HEK293 (cell line): ENCODE data around the gene DDB1.

Source experiments
- CTCF ChIA-PET: fragments of 350-600 bp; formaldehyde crosslinking; extraction: SDS; loops from one replicate; lab custom pipeline; 2021; ENCODE audit warnings: antibody characterized with exemption; lab: Yijun Ruan, JAX
- POLR2A ChIA-PET: fragments of 300-600 bp; formaldehyde crosslinking; extraction: SDS; loops from one replicate; lab custom pipeline; 2020; ENCODE audit warnings: antibody characterized with exemption, inconsistent platforms; lab: Yijun Ruan, JAX
- H3K27ac ChIP-seq: fragments of 200-500 bp; sonication (Bioruptor generic); 2 replicates; pipeline ENCODE4 v1.5.1; 2014; ENCODE audit warnings: low read depth, low read length, control low read depth, inconsistent platforms; ENCODE audit errors: extremely low read depth
- H3K36me3 ChIP-seq, 2 experiments: fragments of 200-500 bp in 1 of 2; sonication (Bioruptor generic) in 1 of 2; 1 replicate in 1 of 2; 2 replicates in 1 of 2; pipeline ENCODE4 v1.5.1; 2014 to 2017; ENCODE audit warnings: inconsistent platforms in 2 of 2, low read length in 2 of 2; ENCODE audit not compliant: control insufficient read depth in 2 of 2, insufficient read depth in 1 of 2
- H3K4me1 ChIP-seq: fragments of 200-500 bp; sonication (Bioruptor generic); 2 replicates; pipeline ENCODE4 v1.5.1; 2014; ENCODE audit warnings: mild to moderate bottlenecking, low read length, inconsistent platforms; ENCODE audit not compliant: control insufficient read depth, insufficient read depth
- H3K4me3 ChIP-seq: 2 replicates; pipeline ENCODE4 v1.5.1; 2011; ENCODE audit warnings: low read depth, mild to moderate bottlenecking, control low read depth, low read length, moderate library complexity
- H3K9me3 ChIP-seq: fragments of 200-500 bp; sonication (Bioruptor generic); 2 replicates; pipeline ENCODE4 v1.5.1; 2014; ENCODE audit warnings: low read depth, low read length, inconsistent platforms; ENCODE audit not compliant: control insufficient read depth, insufficient read depth
- GLI4 ChIP-seq: fragments of 450-650 bp; formaldehyde crosslinking; IDR thresholded peaks from 2 replicates; pipeline ENCODE4 v1.5.1; 2016; ENCODE audit warnings: missing biosample characterization, missing genetic modification characterization
- GLIS2 ChIP-seq: fragments of 450-650 bp; formaldehyde crosslinking; IDR thresholded peaks from 2 replicates; pipeline ENCODE4 v1.5.1; 2016; ENCODE audit warnings: missing biosample characterization, missing genetic modification characterization
- KLF10 ChIP-seq: fragments of 450-650 bp; IDR thresholded peaks from 2 replicates; pipeline ENCODE4 v1.5.1; 2018; ENCODE audit warnings: missing biosample characterization, mild to moderate bottlenecking, missing genetic modification characterization
- MYNN ChIP-seq: fragments of 450-650 bp; formaldehyde crosslinking; IDR thresholded peaks from 2 replicates; pipeline ENCODE4 v1.5.1; 2016; ENCODE audit warnings: missing biosample characterization, missing genetic modification characterization, borderline replicate concordance
- PBX3 ChIP-seq: sonication (generic); formaldehyde crosslinking; IDR thresholded peaks from 2 replicates; pipeline ENCODE4 v1.8.1; 2022; ENCODE audit warnings: mild to moderate bottlenecking, moderate library complexity, missing genetic modification reagents
- SCRT1 ChIP-seq: fragments of 450-650 bp; formaldehyde crosslinking; IDR thresholded peaks from 2 replicates; pipeline ENCODE4 v1.5.1; 2016; ENCODE audit warnings: missing biosample characterization, missing genetic modification characterization, borderline replicate concordance
- SP3 ChIP-seq: fragments of 450-650 bp; formaldehyde crosslinking; IDR thresholded peaks from 2 replicates; pipeline ENCODE4 v1.5.1; 2016; ENCODE audit warnings: missing biosample characterization, missing genetic modification characterization
- YY1 ChIP-seq: fragments of 450-650 bp; formaldehyde crosslinking; IDR thresholded peaks from 2 replicates; pipeline ENCODE4 v1.5.1; 2018; ENCODE audit warnings: missing biosample characterization, missing genetic modification characterization
- YY2 ChIP-seq: fragments of 450-650 bp; formaldehyde crosslinking; IDR thresholded peaks from 2 replicates; pipeline ENCODE4 v1.5.1; 2016; ENCODE audit warnings: missing biosample characterization, missing genetic modification characterization
- ZFHX2 ChIP-seq: fragments of 450-650 bp; formaldehyde crosslinking; conservative IDR thresholded peaks from 2 replicates; pipeline ENCODE4 v1.5.1; 2016; ENCODE audit warnings: missing biosample characterization, missing genetic modification characterization
- ZFP3 ChIP-seq: fragments of 450-650 bp; formaldehyde crosslinking; IDR thresholded peaks from 2 replicates; pipeline ENCODE4 v1.5.1; 2016; ENCODE audit warnings: low read depth, missing biosample characterization, missing genetic modification characterization
- ZFP41 ChIP-seq: fragments of 450-650 bp; formaldehyde crosslinking; IDR thresholded peaks from 2 replicates; pipeline ENCODE4 v1.5.1; 2016; ENCODE audit warnings: missing biosample characterization, missing genetic modification characterization, borderline replicate concordance
- ZFP69B ChIP-seq: fragments of 450-650 bp; formaldehyde crosslinking; IDR thresholded peaks from 2 replicates; pipeline ENCODE4 v1.5.1; 2016; ENCODE audit warnings: missing biosample characterization, missing genetic modification characterization
- ZIC2 ChIP-seq: fragments of 450-650 bp; formaldehyde crosslinking; IDR thresholded peaks from 2 replicates; pipeline ENCODE4 v1.5.1; 2016; ENCODE audit warnings: missing biosample characterization, missing genetic modification characterization
- ZNF175 ChIP-seq: fragments of 450-650 bp; formaldehyde crosslinking; IDR thresholded peaks from 2 replicates; pipeline ENCODE4 v1.5.1; 2016; ENCODE audit warnings: missing biosample characterization, missing genetic modification characterization
- ZNF324 ChIP-seq: fragments of 450-650 bp; formaldehyde crosslinking; IDR thresholded peaks from 2 replicates; pipeline ENCODE4 v1.5.1; 2016; ENCODE audit warnings: missing biosample characterization, missing genetic modification characterization
- ZNF335 ChIP-seq: fragments of 450-650 bp; formaldehyde crosslinking; conservative IDR thresholded peaks from 2 replicates; pipeline ENCODE4 v1.5.1; 2016; ENCODE audit warnings: missing biosample characterization, missing genetic modification characterization
- ZNF354C ChIP-seq: fragments of 450-650 bp; formaldehyde crosslinking; IDR thresholded peaks from 2 replicates; pipeline ENCODE4 v1.5.1; 2016; ENCODE audit warnings: missing biosample characterization, missing genetic modification characterization, low read depth, borderline replicate concordance
- ZNF391 ChIP-seq: fragments of 450-650 bp; formaldehyde crosslinking; IDR thresholded peaks from 2 replicates; pipeline ENCODE4 v1.5.1; 2016; ENCODE audit warnings: low read depth, missing biosample characterization, missing genetic modification characterization, borderline replicate concordance
- ZNF394 ChIP-seq: fragments of 450-650 bp; formaldehyde crosslinking; IDR thresholded peaks from 2 replicates; pipeline ENCODE4 v1.5.1; 2016; ENCODE audit warnings: missing biosample characterization, missing genetic modification characterization, mild to moderate bottlenecking, moderate library complexity, borderline replicate concordance
- ZNF404 ChIP-seq: fragments of 450-650 bp; formaldehyde crosslinking; IDR thresholded peaks from 2 replicates; pipeline ENCODE4 v1.5.1; 2017; ENCODE audit warnings: missing biosample characterization, missing genetic modification characterization
- ZNF561 ChIP-seq: fragments of 450-650 bp; IDR thresholded peaks from 2 replicates; pipeline ENCODE4 v1.5.1; 2018; ENCODE audit warnings: missing biosample characterization, missing genetic modification characterization, borderline replicate concordance
- ZNF654 ChIP-seq: fragments of 450-650 bp; formaldehyde crosslinking; IDR thresholded peaks from 2 replicates; pipeline ENCODE4 v1.5.1; 2016; ENCODE audit warnings: low read depth, missing biosample characterization, missing genetic modification characterization
- ZNF664 ChIP-seq: fragments of 450-650 bp; formaldehyde crosslinking; IDR thresholded peaks from 2 replicates; pipeline ENCODE4 v1.5.1; 2016; ENCODE audit warnings: missing biosample characterization, missing genetic modification characterization
- ZNF791 ChIP-seq: fragments of 450-650 bp; formaldehyde crosslinking; IDR thresholded peaks from 2 replicates; pipeline ENCODE4 v1.5.1; 2016; ENCODE audit warnings: missing biosample characterization, missing genetic modification characterization
- ZSCAN16 ChIP-seq: fragments of 450-650 bp; formaldehyde crosslinking; IDR thresholded peaks from 2 replicates; pipeline ENCODE4 v1.5.1; 2016; ENCODE audit warnings: missing biosample characterization, missing genetic modification characterization
- TF ChIP-seq, protein P1 (sequence below): fragments of 450-650 bp; formaldehyde crosslinking; IDR thresholded peaks from 2 replicates; pipeline ENCODE4 v1.5.1; 2016; ENCODE audit warnings: missing biosample characterization, missing genetic modification characterization

DDB1 gene

GRCh38 chr11:61258546-61258945, 74.4 kb downstream of the DDB1 start:
- no peak overlapping the region for H3K4me3 ChIP-seq
- CTCF ChIA-PET, result interaction anchor here (0.6 kb wide), 2 partner anchors 10 to 319 kb away, joined by 3 read pairs; no protein-coding TSS in a partner anchor
- H3K4me1 ChIP-seq, result no peaks in the 10 kb centered on the region
- no peak for TF ChIP-seq ZNF561 (tag by site-specific recombination)
- TF ChIP-seq ZFP3 (tag by site-specific recombination), result no peak
- TF ChIP-seq SCRT1 (tag by site-specific recombination), result no peak
- no peak for TF ChIP-seq KLF10 (tag by site-specific recombination)
- no peak for TF ChIP-seq MYNN (tag by site-specific recombination)
- TF ChIP-seq YY1, result no peak
- no peak for TF ChIP-seq GLIS2 (tag by site-specific recombination)
- TF ChIP-seq ZFHX2 (tag by site-specific recombination), result no peak
- no peak for TF ChIP-seq ZNF404 (tag by site-specific recombination)
- no peak for TF ChIP-seq ZNF394 (tag by site-specific recombination)
- TF ChIP-seq ZNF354C (tag by site-specific recombination), result no peak
- no peak for TF ChIP-seq ZNF175 (tag by site-specific recombination)
- no peak for TF ChIP-seq GLI4 (tag by site-specific recombination)
- no peak for TF ChIP-seq ZNF324 (tag by site-specific recombination)
- no peak for TF ChIP-seq ZNF664 (tag by site-specific recombination)
- no peaks in the 10 kb centered on the region for H3K9me3 ChIP-seq
- peaks cover 0 to 10% of the 10 kb centered on the region in 2 experiments; a peak in 2 of 3 replicates for H3K36me3 ChIP-seq
- H3K27ac ChIP-seq, result no peak overlapping the region
- POLR2A ChIA-PET, result interaction anchor here (1.0 kb wide), 1 partner anchor 23 kb away, joined by 3 read pairs; no protein-coding TSS in a partner anchor

GRCh38 chr11:61256710-61257482, 76.0 kb downstream of the DDB1 start:
- no peak for TF ChIP-seq YY2
- no peak for TF ChIP-seq ZFP69B
- no peak for TF ChIP-seq ZSCAN16 (tag by site-specific recombination)
- no peak for TF ChIP-seq ZNF791 (tag by site-specific recombination)
- CTCF ChIA-PET, result interaction anchor here (0.6 kb wide), 2 partner anchors 205 to 423 kb away, joined by 3 read pairs; no protein-coding TSS in a partner anchor
- Histone ChIP-seq H3K4me3 (no peak overlapping the region), H3K4me1 (no peaks in the 10 kb centered on the region), H3K36me3 (peaks cover 0 to 8% of the 10 kb centered on the region in 2 experiments; a peak in 2 of 3 replicates), H3K27ac (no peak overlapping the region), H3K9me3 (no peaks in the 10 kb centered on the region)
- POLR2A ChIA-PET, result no interaction called here

DNA sequence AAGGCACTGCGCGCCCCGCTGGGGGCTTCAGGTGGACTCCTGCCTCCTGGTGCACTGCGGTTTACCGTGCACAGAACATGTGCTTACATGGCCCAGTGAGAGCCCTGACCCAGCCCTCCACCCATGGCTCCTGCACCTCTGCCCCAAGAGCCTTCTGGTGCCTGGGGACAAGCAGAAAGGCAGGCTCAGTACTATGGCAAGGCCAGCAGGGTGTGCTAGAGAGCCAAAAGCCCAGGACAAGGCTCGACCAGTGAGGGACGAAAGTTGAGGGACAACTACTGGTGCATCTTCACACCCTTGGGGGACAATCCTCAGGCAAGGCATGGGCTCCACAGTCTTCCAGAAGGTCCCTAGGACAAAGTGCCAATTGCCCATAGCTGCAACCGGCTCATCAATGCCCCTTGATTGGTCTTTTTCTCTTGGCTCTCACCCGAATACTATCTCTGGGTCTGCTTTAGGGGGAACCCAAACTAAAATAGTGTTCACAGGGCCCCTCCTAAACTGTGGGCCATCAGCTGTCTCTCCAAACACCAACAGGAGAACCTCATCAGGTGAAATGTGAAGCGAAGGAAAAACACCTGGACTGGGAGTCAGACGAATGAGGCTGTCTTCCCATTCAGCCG, 78.4 kb downstream of the DDB1 start:
- H3K4me3 ChIP-seq, result no peak overlapping the region
- H3K9me3 ChIP-seq, result no peaks in the 10 kb centered on the region
- CTCF ChIA-PET, result interaction anchor here (0.6 to 2.7 kb wide), 26 partner anchors 9 to 1061 kb away, joined by 3 to 31 read pairs (median 4); partner anchors contain the start of gene VWCE
- POLR2A ChIA-PET, result no interaction called here
- H3K27ac ChIP-seq, result no peak overlapping the region
- H3K4me1 ChIP-seq, result no peaks in the 10 kb centered on the region
- H3K36me3 ChIP-seq, result peaks cover 0 to 8% of the 10 kb centered on the region in 2 experiments; a peak in 1 of 3 replicates
- TF ChIP-seq, protein P1, sequence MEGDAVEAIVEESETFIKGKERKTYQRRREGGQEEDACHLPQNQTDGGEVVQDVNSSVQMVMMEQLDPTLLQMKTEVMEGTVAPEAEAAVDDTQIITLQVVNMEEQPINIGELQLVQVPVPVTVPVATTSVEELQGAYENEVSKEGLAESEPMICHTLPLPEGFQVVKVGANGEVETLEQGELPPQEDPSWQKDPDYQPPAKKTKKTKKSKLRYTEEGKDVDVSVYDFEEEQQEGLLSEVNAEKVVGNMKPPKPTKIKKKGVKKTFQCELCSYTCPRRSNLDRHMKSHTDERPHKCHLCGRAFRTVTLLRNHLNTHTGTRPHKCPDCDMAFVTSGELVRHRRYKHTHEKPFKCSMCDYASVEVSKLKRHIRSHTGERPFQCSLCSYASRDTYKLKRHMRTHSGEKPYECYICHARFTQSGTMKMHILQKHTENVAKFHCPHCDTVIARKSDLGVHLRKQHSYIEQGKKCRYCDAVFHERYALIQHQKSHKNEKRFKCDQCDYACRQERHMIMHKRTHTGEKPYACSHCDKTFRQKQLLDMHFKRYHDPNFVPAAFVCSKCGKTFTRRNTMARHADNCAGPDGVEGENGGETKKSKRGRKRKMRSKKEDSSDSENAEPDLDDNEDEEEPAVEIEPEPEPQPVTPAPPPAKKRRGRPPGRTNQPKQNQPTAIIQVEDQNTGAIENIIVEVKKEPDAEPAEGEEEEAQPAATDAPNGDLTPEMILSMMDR, result peak; percentile 59
- TF ChIP-seq ZNF561 (tag by site-specific recombination) (no peak), ZNF654 (tag by site-specific recombination) (peak; percentile 61), PBX3 (CRISPR knock-in tag) (0 out of 2 replicates have a peak, but pooled peaks have one; percentile 38), SP3 (no peak), ZNF391 (no peak), ZIC2 (peak; percentile 16; the same call in 1 of the 2 replicates), ZNF404 (tag by site-specific recombination) (no peak), ZFP41 (tag by site-specific recombination) (no peak), ZNF335 (tag by site-specific recombination) (no peak)
- TF ChIP-seq, all 188 proteins: peak for 4
